Fibroblast of lung (primary cell): ENCODE measurements around the gene PROK1.
A peak's percentile ranks its signal among the peaks of the same experiment; 100 is the strongest.

Source experiments
- CTCF ChIP-seq, 2 donors: IDR thresholded peaks in 1 of 2; conservative IDR thresholded peaks in 1 of 2; 1 replicate in 1 of 2; 2 replicates in 1 of 2; pipeline ENCODE4 v1.5.1; 2011 to 2012; ENCODE audit warnings: low read length in 2 of 2, control low read depth in 1 of 2, inconsistent platforms in 1 of 2, low read depth in 1 of 2, mild to moderate bottlenecking in 1 of 2
- EZH2 ChIP-seq: IDR thresholded peaks from 2 replicates; pipeline ENCODE4 v1.5.1; 2012; ENCODE audit warnings: low read length, control low read depth, mild to moderate bottlenecking; ENCODE audit errors: missing control alignments

GRCh38 chr1:110412576-110412975, 38.4 kb upstream of the PROK1 start:
- TF ChIP-seq CTCF (conservative IDR thresholded peaks at IDR 0.05 in 1 of 2, IDR thresholded peaks at IDR 0.05 in 1 of 2; ENCODE audit: low read depth in 1 of 2, low read length in 2 of 2) (peak; percentile 73 to 75), EZH2 (no peak)
